Measurements from ENCODE around the gene SEMA6B.

The SEMA6B gene

GRCh38 chr19:4494691-4495064 is 64.8 kb downstream of the SEMA6B start:
- no peak for DNase-seq (ENCODE audit: low read depth in 2 of 2, low spot score in 1 of 2)

- DNase-seq (ENCODE audit: low read depth in 2 of 2, low spot score in 1 of 2), result no peak
These were observed 65.4 kb downstream of the SEMA6B start for GRCh38 chr19:4493929-4494690.

GRCh38 chr19:4493104-4493928 is 66.2 kb downstream of the SEMA6B start:
- DNase-seq (ENCODE audit: low read depth in 2 of 2, low spot score in 1 of 2), result no peak
